ENCODE data around the gene TRIM31.

- TF ChIP-seq MAX (IDR thresholded peaks at IDR 0.05; ENCODE audit: insufficient read depth, insufficient read length), result no peak
- no peak for TF ChIP-seq POLR2A (IDR thresholded peaks at IDR 0.05; ENCODE audit: low read depth, low read length)
- TF ChIP-seq CTCF (IDR thresholded peaks at IDR 0.05; ENCODE audit: extremely low read depth in 1 of 2, insufficient read depth in 1 of 2, low read depth in 1 of 2, low read length in 2 of 2), result no peak
- no peak for TF ChIP-seq FOS (IDR thresholded peaks at IDR 0.05; ENCODE audit: borderline replicate concordance, insufficient read depth, low read length)
- no peak for TF ChIP-seq EZH2 (IDR thresholded peaks at IDR 0.05; ENCODE audit: borderline replicate concordance, low read depth, low read length, severe bottlenecking)
These were observed 22.9 kb upstream of the TRIM31 start, which contains the start of gene TRIM40 for GRCh38 chr6:30135757-30136156.

All from endothelial cell of umbilical vein (primary cell).